Psoas muscle (tissue), 8 donors: ENCODE results near the gene ARFRP1. TPM values are rescaled to one million over a fixed set of nuclear protein-coding genes. Genes with fewer than 3 reads are reported as not detected.

Experiments used
- ATAC-seq, 4 donors: fragments of 200-7000 bp; cut with Tn5 transposase; one replicate each; pipeline ENCODE4 v1.9.1; 2020; ENCODE audit warnings: moderate library complexity in 3 of 4, mild to moderate bottlenecking in 2 of 4
- DNase-seq, 2 donors: peaks; one replicate each; pipeline ENCODE4 v3.0.0-alpha.2; 2020
- H3K27ac ChIP-seq: fragments of 200-600 bp; one replicate; pipeline ENCODE4 v1.8.0; 2022
- H3K27me3 ChIP-seq, 3 donors: fragments of 200-600 bp in 1 of 3; one replicate each; pipeline versions ENCODE4 v1.6.1 to v1.8.0; 2013 to 2022; ENCODE audit warnings: low read length in 2 of 3, mild to moderate bottlenecking in 2 of 3, moderate library complexity in 1 of 3; ENCODE audit not compliant: insufficient read depth in 3 of 3
- H3K36me3 ChIP-seq, 2 donors: fragments of 200-600 bp in 1 of 2; one replicate each; pipeline versions ENCODE4 v1.6.1 to v1.8.0; 2013 to 2022; ENCODE audit warnings: low read depth in 1 of 2, mild to moderate bottlenecking in 1 of 2, moderate library complexity in 1 of 2; ENCODE audit not compliant: insufficient read depth in 1 of 2
- H3K4me1 ChIP-seq: fragments of 200-600 bp; one replicate; pipeline ENCODE4 v1.8.0; 2022
- H3K4me3 ChIP-seq: fragments of 200-600 bp; one replicate; pipeline ENCODE4 v1.8.0; 2022; ENCODE audit warnings: mild to moderate bottlenecking
- H3K9me3 ChIP-seq: fragments of 200-600 bp; one replicate; pipeline ENCODE4 v1.8.0; 2022
- WGBS, 3 donors: extraction: QIAGEN DNeasy Blood & Tissue Kit; methylation state at CpG; one replicate each; pipeline versions ENCODE4 v1.1.6 to v1.1.7; 2013; 5-methylcytosine and 5-hydroxymethylcytosine counted together
- intact Hi-C, 2 donors: fragments of 100-400 bp; cut with DNase I; formaldehyde crosslinking; loops; one replicate each; pipeline versions ENCODE4 v1.11.0 to v1.14.2; 2022
- polyA plus RNA-seq, 3 donors: library from polyadenylated mRNA; stranded (reverse); fragments of 200-250 nt; gene quantifications; one replicate each; pipeline ENCODE4 v1.2.3, GENCODE V29; 2013
- total RNA-seq, 4 donors: library from RNA; stranded (reverse); fragmentation: NEBNext Ultra II Directional in 2 of 4; extraction: Animal tissue kit (Norgen Biotek cat#: 25700) in 2 of 4; gene quantifications; one replicate each; pipeline versions ENCODE4 v1.2.1 to v1.2.4, GENCODE V29; 2021 to 2023
- TF ChIP-seq, protein P1 (sequence below): fragments of 200-600 bp; IDR thresholded peaks from one replicate; pipeline ENCODE4 v1.8.0; 2022; ENCODE audit warnings: antibody characterized with exemption
- donor health status: healthy with polysubstance abuse.
- donor health status: DM: no; HTN: no; CAD: no; lungs with moderate emphysema.
- donor health status: Bipolar disorder and iron deficiency.
- donor health status: healthy.
- donor health status: DM: yes; HTN: yes; CAD: no.
- donor health status: DM: no; HTN: no; CAD: no.
- donor health status: DM: no; HTN: no; CAD: no.
- donor health status: DM: yes; HTN: yes; CAD: no.

The ARFRP1 gene
- total and polyA plus RNA-seq, 7 donors, result 22.9 to 74.0 (median 32.5) TPM

- Histone ChIP-seq H3K27ac (no peak overlapping the region), H3K9me3 (no peaks in the 10 kb centered on the region), H3K36me3 (no peaks in the 10 kb centered on the region), H3K4me1 (peaks cover 9% of the 10 kb centered on the region), H3K4me3 (no peak overlapping the region), H3K27me3 (peaks cover 0 to 31% (median 19%) of the 10 kb centered on the region in 3 donors)
- WGBS, 3 donors, result 64 to 79% (median 69%) methylated on average over 11 of the region's 11 CpGs
- intact Hi-C loops, result no loop called here
- TF ChIP-seq, protein P1, sequence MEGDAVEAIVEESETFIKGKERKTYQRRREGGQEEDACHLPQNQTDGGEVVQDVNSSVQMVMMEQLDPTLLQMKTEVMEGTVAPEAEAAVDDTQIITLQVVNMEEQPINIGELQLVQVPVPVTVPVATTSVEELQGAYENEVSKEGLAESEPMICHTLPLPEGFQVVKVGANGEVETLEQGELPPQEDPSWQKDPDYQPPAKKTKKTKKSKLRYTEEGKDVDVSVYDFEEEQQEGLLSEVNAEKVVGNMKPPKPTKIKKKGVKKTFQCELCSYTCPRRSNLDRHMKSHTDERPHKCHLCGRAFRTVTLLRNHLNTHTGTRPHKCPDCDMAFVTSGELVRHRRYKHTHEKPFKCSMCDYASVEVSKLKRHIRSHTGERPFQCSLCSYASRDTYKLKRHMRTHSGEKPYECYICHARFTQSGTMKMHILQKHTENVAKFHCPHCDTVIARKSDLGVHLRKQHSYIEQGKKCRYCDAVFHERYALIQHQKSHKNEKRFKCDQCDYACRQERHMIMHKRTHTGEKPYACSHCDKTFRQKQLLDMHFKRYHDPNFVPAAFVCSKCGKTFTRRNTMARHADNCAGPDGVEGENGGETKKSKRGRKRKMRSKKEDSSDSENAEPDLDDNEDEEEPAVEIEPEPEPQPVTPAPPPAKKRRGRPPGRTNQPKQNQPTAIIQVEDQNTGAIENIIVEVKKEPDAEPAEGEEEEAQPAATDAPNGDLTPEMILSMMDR, result no peak
- ATAC-seq (no peak), DNase-seq (no peak)
Measured at GRCh38 chr20:63648895-63649589, 58.7 kb downstream of the ARFRP1 start.

Other genes with a start within 250 kb of the ARFRP1 start
- 1 to 10 TPM in 1 of 4 donors, under 1 TPM in 3; 0.11 to 2.8 (median 0.28) TPM for gene KCNQ2, start 235.3 kb downstream of the ARFRP1 start, total RNA-seq
- under 1 TPM in 2 of 3 donors, not detected in 1; 0.01 to 0.03 TPM for gene KCNQ2, start 235.3 kb downstream of the ARFRP1 start, polyA plus RNA-seq
- gene EEF1A2, start 208.9 kb downstream of the ARFRP1 start, total RNA-seq, result 1,000 to 10,000 TPM; 1,781 to 2,126 (median 2,004) TPM
- 1,000 to 10,000 TPM in 2 of 3 donors, 100 to 1,000 TPM in 1; 952 to 1,898 (median 1,229) TPM for gene EEF1A2, start 208.9 kb downstream of the ARFRP1 start, polyA plus RNA-seq
- 100 to 1,000 TPM; 130 to 198 (median 155) TPM for gene PPDPF, start 187.2 kb downstream of the ARFRP1 start, total RNA-seq
- 100 to 1,000 TPM; 134 to 158 (median 142) TPM for gene PPDPF, start 187.2 kb downstream of the ARFRP1 start, polyA plus RNA-seq
- under 1 TPM in 1 of 4 donors, not detected in 3; 0.06 TPM for gene PTK6, start 170.6 kb downstream of the ARFRP1 start, total RNA-seq
- under 1 TPM in 2 of 3 donors, not detected in 1; 0.04 TPM for gene PTK6, start 170.6 kb downstream of the ARFRP1 start, polyA plus RNA-seq
- gene SRMS, start 160.2 kb downstream of the ARFRP1 start, total RNA-seq, result not detected
- not detected for gene SRMS, start 160.2 kb downstream of the ARFRP1 start, polyA plus RNA-seq
- under 1 TPM in 1 of 4 donors, not detected in 3; 0.14 TPM for gene FNDC11, start 153.8 kb downstream of the ARFRP1 start, total RNA-seq
- under 1 TPM in 2 of 3 donors, not detected in 1; 0.07 to 0.08 TPM for gene FNDC11, start 153.8 kb downstream of the ARFRP1 start, polyA plus RNA-seq
- gene HELZ2, start 133.7 kb downstream of the ARFRP1 start, total RNA-seq, result 1 to 10 TPM; 3.5 to 8.0 (median 5.4) TPM
- 1 to 10 TPM in 2 of 3 donors, under 1 TPM in 1; 0.82 to 3.1 (median 1.5) TPM for gene HELZ2, start 133.7 kb downstream of the ARFRP1 start, polyA plus RNA-seq
- 10 to 100 TPM in 1 of 4 donors, 1 to 10 TPM in 3; 5.4 to 10.1 (median 7.8) TPM for gene GMEB2, start 80.9 kb downstream of the ARFRP1 start, total RNA-seq
- 1 to 10 TPM; 6.9 to 8.7 (median 8.5) TPM for gene GMEB2, start 80.9 kb downstream of the ARFRP1 start, polyA plus RNA-seq
- gene STMN3, start 54.6 kb downstream of the ARFRP1 start, total RNA-seq, result 1 to 10 TPM; 2.4 to 3.1 (median 2.7) TPM
- 1 to 10 TPM; 1.0 to 2.7 (median 1.2) TPM for gene STMN3, start 54.6 kb downstream of the ARFRP1 start, polyA plus RNA-seq
- 10 to 100 TPM in 2 of 4 donors, 1 to 10 TPM in 2; 9.2 to 17.5 (median 10.9) TPM for gene RTEL1, start 49.7 kb downstream of the ARFRP1 start, total RNA-seq
- 1 to 10 TPM; 5.2 to 7.3 (median 7.1) TPM for gene RTEL1, start 49.7 kb downstream of the ARFRP1 start, polyA plus RNA-seq
- 1 to 10 TPM in 3 of 4 donors, not detected in 1; 1.3 to 2.2 (median 1.6) TPM for gene TNFRSF6B, start 11.3 kb downstream of the ARFRP1 start, total RNA-seq
- gene TNFRSF6B, start 11.3 kb downstream of the ARFRP1 start, polyA plus RNA-seq, result 10 to 100 TPM in 1 of 3 donors, 1 to 10 TPM in 1, under 1 TPM in 1; 0.56 to 16.1 (median 6.1) TPM
- gene ZGPAT, start 63 bp upstream of the ARFRP1 start, total RNA-seq, result 10 to 100 TPM; 10.7 to 18.2 (median 14.9) TPM
- gene ZGPAT, start 63 bp upstream of the ARFRP1 start, polyA plus RNA-seq, result 10 to 100 TPM; 28.4 to 54.8 (median 43.6) TPM
- gene LIME1, start 28.7 kb upstream of the ARFRP1 start, total RNA-seq, result 1 to 10 TPM; 1.7 to 4.6 (median 2.6) TPM
- 1 to 10 TPM; 3.1 to 5.1 (median 4.4) TPM for gene LIME1, start 28.7 kb upstream of the ARFRP1 start, polyA plus RNA-seq
- 10 to 100 TPM; 40.2 to 79.1 (median 54.7) TPM for gene SLC2A4RG, start 31.8 kb upstream of the ARFRP1 start, total RNA-seq
- gene SLC2A4RG, start 31.8 kb upstream of the ARFRP1 start, polyA plus RNA-seq, result 10 to 100 TPM; 27.1 to 45.5 (median 43.7) TPM
- 1 to 10 TPM; 4.5 to 6.4 (median 5.6) TPM for gene ZBTB46, start 123.3 kb upstream of the ARFRP1 start, total RNA-seq
- 1 to 10 TPM; 1.3 to 3.1 (median 2.2) TPM for gene ZBTB46, start 123.3 kb upstream of the ARFRP1 start, polyA plus RNA-seq
- not detected for gene ABHD16B, start 153.5 kb upstream of the ARFRP1 start, total RNA-seq
- gene ABHD16B, start 153.5 kb upstream of the ARFRP1 start, polyA plus RNA-seq, result 1 to 10 TPM in 1 of 3 donors, under 1 TPM in 2; 0.04 to 3.2 (median 0.34) TPM
- gene TPD52L2, start 157.3 kb upstream of the ARFRP1 start, total RNA-seq, result 10 to 100 TPM; 40.7 to 56.0 (median 55.1) TPM
- gene TPD52L2, start 157.3 kb upstream of the ARFRP1 start, polyA plus RNA-seq, result 100 to 1,000 TPM in 1 of 3 donors, 10 to 100 TPM in 2; 46.7 to 152 (median 89.7) TPM
- 10 to 100 TPM; 20.4 to 27.3 (median 23.3) TPM for gene DNAJC5, start 187.2 kb upstream of the ARFRP1 start, total RNA-seq
- 10 to 100 TPM; 13.1 to 33.6 (median 19.7) TPM for gene DNAJC5, start 187.2 kb upstream of the ARFRP1 start, polyA plus RNA-seq
- 10 to 100 TPM; 23.2 to 37.0 (median 35.5) TPM for gene UCKL1, start 248.4 kb upstream of the ARFRP1 start, total RNA-seq
- 10 to 100 TPM; 22.9 to 42.4 (median 40.5) TPM for gene UCKL1, start 248.4 kb upstream of the ARFRP1 start, polyA plus RNA-seq